Activated gamma-delta T cell treated with anti-CD3 and anti-CD28 coated beads, Interleukin-2, amount 50 U/mL, for 16 hours (primary cell): ENCODE results near the gene CYP26B1.

Source experiments
- DNase-seq: peaks from one replicate; pipeline ENCODE4 v3.0.0-alpha.2; 2020; ENCODE audit warnings: low read depth

CYP26B1 gene, protein sequence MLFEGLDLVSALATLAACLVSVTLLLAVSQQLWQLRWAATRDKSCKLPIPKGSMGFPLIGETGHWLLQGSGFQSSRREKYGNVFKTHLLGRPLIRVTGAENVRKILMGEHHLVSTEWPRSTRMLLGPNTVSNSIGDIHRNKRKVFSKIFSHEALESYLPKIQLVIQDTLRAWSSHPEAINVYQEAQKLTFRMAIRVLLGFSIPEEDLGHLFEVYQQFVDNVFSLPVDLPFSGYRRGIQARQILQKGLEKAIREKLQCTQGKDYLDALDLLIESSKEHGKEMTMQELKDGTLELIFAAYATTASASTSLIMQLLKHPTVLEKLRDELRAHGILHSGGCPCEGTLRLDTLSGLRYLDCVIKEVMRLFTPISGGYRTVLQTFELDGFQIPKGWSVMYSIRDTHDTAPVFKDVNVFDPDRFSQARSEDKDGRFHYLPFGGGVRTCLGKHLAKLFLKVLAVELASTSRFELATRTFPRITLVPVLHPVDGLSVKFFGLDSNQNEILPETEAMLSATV

DNA sequence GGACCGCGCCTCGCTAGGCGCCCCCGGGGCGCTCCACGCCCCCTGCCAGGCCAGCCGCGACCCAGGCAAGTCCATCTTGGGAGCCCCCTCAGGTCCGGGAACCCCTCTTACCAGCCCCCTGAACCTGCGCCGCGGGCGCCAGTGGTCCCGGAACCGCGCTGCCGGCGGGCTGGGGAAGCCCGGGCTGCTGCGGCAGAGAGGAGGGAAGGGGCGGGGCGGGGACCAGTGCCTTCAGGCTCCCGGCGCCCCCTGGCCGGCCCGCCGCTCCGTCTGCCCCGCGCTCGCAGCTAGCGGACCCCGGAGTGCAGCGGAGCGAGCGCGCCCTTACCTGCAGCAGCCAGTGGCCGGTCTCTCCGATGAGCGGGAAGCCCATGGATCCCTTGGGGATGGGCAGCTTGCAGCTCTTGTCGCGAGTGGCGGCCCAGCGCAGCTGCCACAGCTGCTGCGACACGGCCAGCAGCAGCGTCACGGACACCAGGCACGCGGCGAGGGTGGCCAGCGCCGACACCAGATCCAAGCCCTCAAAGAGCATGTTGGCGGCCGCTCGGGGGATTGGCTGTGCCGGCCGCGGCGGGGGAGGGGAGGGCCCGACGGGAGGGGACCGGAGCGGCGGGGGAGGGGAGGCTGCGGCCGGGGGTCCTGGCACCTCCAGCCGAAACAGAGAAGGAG, at the start of gene CYP26B1:
CYP26B1 (minus strand) TSS at position 560 of the 669 bp plus-strand sequence; CDS start at position 532, 28 bp downstream.
- no peak for DNase-seq

DNA sequence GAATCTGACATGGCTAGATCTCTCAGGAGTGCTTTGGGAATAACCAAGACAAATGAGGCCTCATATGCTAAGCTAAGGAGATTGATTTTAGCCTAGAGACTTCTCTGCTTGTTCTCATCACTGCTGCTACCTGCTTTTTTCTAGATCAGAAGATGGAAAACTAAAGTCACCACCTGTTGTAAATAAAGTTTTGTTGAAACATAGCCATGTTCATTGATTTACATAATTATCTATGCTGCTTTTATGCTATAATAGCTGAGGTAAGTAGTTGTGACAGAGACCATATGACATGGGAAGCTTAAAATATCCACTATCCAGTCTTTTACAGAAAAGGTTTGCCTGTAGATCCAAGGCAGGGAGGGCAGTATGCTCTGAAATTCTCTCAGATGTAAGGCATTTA, 46.1 kb upstream of the CYP26B1 start:
- DNase-seq, result no peak

DNA sequence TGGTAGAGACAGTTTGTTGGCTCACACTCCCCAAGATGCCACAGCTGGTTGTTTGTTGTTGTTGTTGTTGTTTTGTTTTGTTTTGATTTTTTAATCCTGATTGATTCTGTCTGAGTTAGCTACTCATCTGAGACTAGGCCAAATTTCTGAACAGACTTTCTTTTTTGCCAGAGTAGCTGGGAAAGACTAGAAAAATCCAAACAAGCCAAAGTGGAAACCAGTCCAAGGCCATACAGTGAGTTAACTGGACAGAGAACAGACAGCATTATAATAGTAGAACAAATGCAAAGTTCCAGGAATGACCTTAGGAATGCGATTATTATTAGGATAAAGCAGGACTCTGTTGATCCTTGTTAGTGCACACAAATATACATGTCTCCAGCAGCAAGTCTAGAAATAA, 43.8 kb upstream of the CYP26B1 start:
- DNase-seq, result no peak

DNA sequence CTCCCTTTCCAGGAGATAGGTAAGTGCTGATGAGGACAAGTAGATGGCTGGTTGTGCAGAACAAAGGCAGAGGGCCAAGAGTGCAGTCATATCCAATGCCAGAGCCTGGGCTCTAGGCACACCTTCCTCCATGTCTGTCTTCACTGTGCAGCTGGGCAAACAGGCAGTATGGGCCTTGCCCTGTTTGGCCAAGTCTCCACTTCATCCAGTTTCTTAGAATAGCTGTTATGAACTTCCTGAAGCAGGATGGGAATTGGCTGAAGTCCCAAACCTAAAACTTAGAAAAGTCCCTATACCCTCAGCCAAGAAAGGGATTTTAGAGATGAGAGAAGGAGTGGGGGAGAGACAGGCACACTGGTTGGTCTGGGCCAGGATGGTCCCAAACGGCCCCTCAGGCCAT, 37.5 kb upstream of the CYP26B1 start:
- no peak for DNase-seq

DNA sequence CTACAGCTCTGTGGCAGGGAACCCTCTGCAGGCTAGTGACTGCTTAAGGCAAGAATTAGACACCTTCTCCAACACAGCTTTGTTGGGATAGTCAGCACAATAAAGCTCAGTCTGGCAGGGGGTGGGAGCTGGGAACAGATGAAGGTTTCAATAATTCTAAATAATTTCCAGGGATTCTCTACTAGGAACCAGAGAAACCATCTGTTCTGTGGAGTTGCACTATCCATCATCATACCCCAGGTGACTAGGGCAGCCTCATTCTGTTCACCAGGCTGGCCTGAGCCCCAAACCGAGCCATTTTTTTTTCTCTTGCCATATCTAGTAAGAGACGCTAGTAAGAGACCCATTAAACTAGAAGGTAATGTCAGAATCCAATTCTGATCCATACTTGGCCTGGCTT, 35.8 kb upstream of the CYP26B1 start:
- no peak for DNase-seq

DNA sequence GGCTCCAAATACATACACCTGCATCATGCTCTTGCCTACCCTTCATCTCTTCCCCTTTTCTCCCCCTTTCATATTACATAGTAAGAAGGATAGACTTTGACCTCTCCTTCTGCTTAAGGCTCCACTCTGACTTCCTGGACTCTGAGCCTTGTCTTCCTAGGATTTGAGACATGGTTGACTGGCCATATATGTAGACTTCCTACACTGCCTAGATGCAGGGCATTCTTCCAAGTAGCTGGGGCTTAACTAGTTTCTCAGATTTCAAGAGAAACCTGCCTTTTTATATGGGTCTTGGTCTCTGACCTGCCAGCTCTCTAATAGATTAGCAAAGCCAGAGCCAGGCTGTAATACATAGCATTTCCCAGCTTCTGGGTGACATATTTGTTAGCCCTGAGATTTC, 35.4 kb upstream of the CYP26B1 start:
- DNase-seq, result no peak

DNA sequence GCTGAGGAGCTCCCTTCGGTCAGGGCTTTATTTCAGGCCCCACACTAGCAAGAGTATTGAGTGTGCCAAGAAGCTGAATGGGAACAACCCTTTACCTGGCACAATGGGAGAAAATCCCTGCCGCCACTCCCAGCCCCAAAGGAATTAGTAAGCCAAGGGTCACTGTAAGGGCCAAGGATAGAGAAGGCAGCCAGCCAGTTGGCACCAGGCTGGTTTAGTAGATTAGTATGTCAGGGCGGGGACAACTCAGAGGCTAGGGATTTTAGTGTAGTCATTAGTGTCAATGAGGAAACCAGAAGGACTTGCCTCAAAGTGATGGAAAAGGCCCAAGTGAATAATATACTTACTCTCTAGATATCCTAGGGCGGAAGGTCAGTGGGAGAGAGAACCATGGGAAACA, 34.9 kb upstream of the CYP26B1 start:
- DNase-seq, result no peak

DNA sequence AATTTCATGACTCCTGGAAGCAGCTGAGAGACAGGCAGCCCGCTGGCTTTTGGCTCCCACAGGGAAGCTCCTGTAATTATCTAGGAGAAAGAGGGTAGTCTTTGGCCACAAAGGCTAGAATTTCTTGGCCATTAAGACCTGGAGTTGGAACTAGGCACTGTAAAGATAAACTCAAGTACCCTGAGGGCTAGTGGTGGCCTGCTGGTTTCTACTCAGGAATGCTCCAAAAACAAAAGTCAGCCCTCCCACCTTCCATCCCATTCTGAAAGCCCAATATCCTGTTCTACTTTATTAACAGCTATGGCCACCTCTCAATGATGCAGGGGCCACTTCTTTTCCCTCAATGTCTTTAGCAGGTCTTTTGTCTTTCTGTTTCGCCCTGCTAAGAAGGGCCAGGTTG, 34.0 kb upstream of the CYP26B1 start:
- DNase-seq, result no peak

DNA sequence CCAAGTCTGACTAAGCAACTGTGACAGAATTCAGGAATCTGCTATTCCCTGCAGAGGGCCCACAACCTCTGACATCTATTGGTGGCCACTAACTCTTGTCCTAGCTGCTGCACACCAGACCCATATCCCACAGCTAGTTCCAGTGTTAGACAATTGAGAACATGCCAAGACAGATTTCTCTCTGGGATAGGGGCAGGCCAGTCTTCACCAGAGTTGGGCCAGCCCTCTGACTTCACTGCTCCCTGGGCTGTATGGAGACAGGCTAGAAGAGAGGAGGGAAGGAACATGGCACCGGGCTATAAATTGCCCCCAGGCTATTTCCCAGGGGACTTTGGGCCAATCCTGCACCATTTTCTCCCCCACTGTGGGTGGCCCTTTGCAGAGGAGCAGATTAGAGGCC, 32.7 kb upstream of the CYP26B1 start:
- DNase-seq, result no peak

DNA sequence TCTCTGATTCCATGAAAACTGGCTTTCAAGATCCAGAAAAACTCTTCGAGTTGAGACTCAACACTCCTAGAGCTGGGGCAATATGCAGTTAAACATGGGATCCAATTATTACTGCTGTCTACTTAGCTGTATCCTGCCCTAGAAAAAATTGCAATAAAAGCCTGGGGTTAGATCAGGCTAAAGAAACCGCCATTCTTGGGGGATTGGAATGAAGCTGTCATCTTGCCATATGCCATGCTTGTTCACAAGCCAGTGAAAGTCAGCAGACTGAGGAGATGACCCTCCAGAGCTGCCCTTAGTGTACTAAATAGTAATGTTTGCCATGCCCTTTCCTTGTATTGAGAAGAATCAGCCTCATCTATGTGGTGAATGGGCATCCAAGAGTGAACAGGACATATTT, 30.9 kb upstream of the CYP26B1 start:
- no peak for DNase-seq

DNA sequence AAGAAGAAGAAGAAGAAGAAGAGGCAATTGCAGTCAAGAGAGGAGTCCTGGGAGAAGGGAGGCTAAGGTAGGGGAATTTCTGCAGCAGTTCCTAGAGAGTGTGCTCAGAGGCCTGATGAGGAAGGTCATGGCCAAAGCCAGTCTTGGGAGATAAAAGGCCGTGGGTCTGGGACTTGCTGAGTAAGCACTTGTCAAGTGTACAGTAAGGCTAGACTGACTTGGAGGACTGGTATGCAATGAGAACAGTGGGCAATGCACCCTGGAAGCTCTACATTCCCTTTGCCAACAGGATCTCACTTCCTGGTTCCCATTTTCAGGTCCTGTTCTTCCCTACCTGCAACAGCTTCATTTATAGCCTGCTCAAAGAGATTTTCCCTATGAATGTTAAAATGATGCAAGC, 28.6 kb upstream of the CYP26B1 start:
- no peak for DNase-seq

DNA sequence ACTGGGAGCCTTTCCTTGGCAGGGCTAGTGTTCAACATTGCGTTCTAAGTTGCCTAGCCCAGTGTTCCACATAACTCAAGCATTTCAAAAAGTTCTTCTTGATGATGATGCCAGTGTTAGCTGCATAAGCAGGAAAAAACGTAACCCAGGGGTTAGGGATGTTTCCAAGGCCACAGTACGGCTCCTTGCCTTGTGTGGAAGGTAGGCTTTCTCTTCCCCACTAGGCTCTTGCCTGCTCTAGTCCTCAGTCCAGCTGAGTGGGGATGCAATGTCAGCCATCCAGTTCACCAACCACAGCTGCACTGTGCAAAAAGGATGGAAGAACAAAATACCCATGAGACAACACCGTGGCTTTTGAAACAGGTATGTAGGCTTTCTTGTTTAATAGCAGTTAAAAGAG, 28.0 kb upstream of the CYP26B1 start:
- DNase-seq, result no peak

DNA sequence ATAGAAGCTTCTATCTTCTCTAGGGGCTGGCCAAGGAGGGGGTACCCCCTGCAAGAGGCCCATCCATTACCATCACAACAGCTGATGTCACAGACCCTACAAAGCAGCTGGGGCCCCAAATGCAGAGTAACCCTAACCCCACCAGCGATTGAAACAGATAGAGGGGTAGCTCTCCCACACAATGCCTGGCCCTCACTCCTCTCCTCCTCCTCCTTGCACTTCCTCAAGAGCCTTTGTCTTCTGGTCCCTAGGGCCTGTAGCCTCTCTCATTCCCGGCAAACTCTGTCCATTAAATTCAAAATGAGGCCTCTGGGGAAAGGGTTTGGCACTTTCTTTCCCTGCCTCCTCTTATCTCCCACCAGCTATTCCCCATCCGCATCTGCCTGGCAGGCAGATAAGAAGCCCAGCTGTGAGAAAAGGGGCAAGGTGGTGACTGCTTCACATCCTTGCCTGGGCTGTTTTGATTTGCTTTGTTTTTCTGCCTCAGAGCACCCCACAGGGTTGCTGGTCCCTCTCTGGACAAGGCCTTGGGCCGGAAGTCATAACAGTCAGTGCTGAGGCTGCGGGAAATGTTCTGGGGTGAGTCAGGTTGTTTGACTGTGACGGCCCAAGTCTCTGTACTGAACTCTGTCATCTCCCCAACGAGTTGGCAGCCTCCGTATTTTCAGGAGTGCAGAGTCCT, 26.1 kb upstream of the CYP26B1 start:
- DNase-seq, result no peak

DNA sequence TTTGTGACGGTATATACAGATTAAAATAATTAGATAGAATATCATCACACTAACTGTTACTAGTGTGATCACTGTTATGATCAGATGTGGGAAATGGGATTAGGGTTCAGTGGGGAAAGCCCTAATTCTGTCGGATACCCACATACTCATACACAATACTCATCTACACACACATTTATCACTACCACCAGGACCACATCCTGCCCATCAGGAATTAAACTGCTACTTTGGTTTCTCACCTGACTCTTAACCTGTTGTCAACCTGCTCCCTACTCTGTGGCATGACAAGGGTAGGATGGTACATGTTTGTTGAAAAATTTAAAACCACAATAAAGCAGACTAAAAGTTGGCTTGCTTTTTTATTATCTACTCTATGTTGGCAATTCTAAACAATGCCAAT, 24.8 kb upstream of the CYP26B1 start:
- DNase-seq, result no peak

DNA sequence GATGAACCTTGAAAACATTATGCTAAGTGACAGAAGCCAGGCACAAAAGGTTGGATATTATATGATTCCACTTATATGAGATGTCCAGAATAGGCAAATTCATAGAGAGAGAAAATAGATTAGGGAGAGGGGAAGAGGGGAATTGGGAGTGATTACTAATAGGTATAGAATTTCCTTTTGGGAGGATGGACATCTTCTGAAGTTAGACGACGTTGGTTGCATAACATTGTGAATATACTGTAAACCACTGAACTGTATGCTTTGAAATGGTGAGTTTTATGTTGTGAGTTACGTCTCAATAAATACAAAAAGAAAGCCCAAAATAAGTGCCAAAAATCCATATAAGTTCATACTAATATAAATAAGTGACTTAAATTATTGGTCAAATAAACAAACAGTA, 18.6 kb upstream of the CYP26B1 start:
- no peak for DNase-seq

DNA sequence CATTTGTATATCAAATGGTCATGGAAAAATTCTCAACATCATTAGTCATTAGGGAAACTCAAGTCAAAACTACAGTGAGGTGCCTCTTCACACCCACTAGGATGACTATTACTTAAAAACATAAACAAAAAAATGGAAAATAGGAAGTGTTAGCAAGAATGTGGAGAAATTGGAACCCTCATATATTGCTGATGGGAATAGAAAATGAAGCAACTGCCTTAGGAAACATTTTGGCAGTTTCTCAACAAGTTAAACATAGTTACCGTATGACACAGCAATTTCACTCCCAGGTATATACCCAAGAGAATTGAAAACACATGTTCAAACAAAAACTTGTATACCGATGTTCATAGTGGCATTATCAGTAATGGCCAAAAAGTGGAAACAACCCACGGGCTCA, 18.1 kb upstream of the CYP26B1 start:
- no peak for DNase-seq

DNA sequence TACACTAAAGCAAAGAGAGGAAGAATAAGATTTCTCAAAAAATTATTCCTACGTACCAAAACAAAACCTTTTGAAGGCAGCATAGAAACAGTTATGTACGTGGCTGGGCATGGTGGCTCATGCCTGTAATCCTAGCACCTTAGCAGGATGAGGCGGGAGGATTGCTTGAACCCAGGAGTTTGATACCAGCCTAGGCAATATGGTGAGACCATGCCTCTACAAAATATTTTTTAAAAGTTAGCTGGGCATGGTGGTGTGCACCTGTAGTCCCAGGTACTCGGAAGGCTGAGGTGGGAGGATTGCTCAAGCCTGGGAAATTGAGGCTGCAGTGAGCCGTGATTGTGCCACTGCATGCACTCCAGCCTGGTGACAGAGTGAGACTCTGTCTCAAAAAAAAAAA, 14.9 kb upstream of the CYP26B1 start:
- DNase-seq, result no peak

DNA sequence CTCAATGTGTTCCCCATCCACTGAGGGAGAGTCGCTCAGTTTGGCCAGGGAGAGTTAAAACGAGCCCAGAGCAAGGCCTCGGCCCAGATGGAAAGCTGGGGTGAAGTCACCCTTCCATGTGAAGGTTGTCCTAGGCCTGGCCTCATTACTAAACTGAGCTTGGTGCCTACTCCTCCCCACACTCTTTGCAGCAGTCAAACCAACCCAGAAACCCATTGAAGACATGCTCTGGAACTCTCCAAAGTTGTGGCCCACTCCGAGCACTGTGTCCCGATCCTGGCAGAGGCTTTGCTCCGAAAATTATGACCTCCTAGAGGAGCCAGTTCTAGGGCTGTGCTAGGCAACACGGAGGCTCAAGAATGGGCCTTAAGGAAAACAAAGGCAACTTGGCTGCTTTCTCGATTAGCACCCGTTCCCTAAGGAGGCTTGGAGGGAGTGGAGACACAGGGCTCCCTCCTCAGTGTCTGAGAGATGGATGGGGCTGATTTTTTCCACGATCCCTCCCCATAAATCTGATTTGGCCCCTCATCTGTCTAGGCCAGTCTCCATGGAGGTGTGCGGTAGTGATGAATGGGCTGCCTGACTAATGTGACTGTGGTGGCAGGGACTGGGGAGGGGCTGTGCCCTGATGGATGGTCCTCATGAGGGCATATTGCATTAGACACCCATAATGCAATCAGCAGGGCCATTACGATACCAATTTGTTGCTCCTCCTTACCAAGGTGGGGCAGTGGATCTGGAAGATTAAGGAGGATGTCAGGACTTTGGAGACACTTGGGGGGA, 11.7 kb upstream of the CYP26B1 start:
- no peak for DNase-seq

DNA sequence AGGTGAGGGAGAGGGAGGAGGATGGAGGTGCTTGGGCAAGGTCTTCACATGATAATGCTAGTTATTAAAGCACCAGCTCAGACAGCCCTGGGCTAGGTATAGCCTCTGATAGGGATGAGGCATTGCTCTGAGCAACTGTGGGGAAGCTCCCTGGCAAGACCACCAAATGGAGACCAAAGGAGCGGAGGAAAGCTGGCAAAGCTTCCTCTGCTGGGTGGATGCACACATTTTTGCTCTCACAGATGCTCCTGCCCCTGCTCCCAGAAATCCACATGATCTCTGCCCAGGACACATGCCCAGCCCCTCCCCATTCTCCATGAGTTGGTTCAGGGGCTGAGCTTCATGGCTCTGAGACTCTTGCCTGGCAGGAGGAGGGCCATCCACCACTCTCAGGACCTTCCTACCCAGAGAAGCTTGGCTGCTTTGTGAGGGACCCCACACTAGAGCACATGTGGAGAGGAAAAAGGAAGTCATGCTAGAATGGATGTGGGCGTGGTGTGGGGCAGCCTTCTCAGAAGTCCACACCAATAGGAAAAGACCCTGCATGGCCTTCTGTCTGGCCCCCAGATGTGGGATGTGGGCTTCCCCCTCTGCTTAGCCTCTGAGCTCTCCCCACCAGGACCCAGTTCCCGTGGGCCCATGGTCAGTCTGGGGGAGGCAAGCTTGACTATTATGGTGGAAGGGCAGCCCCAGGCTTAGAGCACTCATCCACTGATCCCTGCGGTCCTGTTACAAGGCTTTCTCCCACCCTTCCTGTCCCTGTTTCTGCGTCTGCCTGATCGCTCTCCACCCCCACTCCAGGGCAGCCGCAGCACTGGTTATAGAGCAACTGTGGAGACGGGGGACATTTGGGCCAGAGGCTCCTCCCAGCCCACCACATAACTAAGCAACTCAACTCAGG, 10.5 kb upstream of the CYP26B1 start:
- DNase-seq, result no peak

DNA sequence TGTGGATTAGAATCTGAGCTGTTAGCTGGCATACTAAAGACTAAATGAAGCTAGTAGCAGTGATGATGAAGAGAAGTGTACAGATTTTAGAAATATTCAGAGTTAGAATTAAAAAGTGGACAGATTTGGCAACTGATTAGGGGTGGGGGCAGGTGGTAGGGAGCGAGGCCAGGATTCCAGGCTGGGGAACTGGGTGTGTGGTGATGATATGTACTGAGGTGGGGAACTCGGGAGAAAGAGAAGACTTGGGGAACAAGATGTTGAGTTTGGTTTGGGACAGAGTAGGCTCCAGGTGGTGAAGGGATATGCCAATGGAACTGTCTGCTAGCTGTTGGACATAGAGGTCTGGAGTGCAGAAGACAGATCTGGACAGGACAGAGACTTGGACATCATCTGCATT, 9.2 kb upstream of the CYP26B1 start:
- DNase-seq, result no peak

DNA sequence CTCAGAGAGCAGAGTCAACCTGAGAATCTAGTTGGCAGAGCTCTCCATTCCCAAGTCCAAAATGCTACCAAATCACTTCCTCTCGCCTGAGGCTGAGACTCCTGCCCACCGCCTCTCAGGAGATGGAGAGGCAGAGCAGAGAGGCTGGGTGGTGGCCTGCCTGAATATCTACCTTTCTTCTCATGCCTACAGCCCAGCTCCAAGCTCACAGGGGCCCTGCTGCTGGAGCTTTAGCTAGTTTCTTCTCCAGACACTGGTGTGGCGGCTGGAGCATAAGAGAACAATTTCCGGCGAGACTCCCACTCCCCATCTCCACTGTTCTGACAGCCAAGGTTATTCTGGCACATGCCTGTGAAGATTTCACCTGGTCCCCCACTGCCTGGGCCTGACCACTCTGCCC, 8.1 kb upstream of the CYP26B1 start:
- DNase-seq, result no peak
